Coronary artery (tissue), 2 donors: ENCODE data around the gene TENT4B.
A peak's percentile ranks its signal among the peaks of the same experiment; 100 is the strongest.

Experiments used
- DNase-seq: peaks from one replicate; pipeline ENCODE4 v3.0.0-alpha.2; 2017; ENCODE audit warnings: low spot score
- H3K27ac ChIP-seq, 2 donors: fragments of 200-600 bp; sonication (generic); one replicate each; pipeline ENCODE4 v1.5.1; 2016 to 2019
- H3K4me3 ChIP-seq: fragments of 200-600 bp; sonication (generic); 2 replicates; pipeline ENCODE4 v1.5.1; 2016; ENCODE audit warnings: mild to moderate bottlenecking, moderate library complexity
- TF ChIP-seq, protein P1 (sequence below): fragments of 200-600 bp; sonication (generic); IDR thresholded peaks from one replicate; pipeline ENCODE4 v1.5.1; 2019; ENCODE audit warnings: antibody characterized with exemption

TENT4B gene

DNA sequence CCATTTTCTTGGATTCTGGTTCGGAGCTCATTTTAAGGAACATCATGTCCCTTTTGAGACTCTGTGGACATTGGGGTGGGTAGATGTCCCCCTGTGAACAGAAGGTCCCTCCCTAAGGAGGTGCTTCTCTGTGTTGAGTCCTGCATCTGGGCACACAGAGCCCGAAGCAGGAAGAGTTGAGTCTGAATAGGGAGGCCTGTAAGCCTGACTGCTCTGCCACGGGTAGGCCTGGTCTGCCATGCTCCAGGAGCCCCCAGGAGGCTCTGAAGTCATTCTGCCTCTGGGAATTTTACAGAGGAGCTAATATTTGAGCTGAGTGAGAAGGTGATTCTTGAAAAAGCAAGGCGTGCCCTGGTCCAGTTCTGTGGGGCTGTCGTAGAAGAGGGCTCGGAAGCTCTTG, 50.6 kb downstream of the TENT4B start:
- DNase-seq: no peak
- TF ChIP-seq, protein P1, sequence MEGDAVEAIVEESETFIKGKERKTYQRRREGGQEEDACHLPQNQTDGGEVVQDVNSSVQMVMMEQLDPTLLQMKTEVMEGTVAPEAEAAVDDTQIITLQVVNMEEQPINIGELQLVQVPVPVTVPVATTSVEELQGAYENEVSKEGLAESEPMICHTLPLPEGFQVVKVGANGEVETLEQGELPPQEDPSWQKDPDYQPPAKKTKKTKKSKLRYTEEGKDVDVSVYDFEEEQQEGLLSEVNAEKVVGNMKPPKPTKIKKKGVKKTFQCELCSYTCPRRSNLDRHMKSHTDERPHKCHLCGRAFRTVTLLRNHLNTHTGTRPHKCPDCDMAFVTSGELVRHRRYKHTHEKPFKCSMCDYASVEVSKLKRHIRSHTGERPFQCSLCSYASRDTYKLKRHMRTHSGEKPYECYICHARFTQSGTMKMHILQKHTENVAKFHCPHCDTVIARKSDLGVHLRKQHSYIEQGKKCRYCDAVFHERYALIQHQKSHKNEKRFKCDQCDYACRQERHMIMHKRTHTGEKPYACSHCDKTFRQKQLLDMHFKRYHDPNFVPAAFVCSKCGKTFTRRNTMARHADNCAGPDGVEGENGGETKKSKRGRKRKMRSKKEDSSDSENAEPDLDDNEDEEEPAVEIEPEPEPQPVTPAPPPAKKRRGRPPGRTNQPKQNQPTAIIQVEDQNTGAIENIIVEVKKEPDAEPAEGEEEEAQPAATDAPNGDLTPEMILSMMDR: no peak
- Histone ChIP-seq H3K4me3 (no peak overlapping the region), H3K27ac (peak overlapping the region; percentile 51 to 60)

DNA sequence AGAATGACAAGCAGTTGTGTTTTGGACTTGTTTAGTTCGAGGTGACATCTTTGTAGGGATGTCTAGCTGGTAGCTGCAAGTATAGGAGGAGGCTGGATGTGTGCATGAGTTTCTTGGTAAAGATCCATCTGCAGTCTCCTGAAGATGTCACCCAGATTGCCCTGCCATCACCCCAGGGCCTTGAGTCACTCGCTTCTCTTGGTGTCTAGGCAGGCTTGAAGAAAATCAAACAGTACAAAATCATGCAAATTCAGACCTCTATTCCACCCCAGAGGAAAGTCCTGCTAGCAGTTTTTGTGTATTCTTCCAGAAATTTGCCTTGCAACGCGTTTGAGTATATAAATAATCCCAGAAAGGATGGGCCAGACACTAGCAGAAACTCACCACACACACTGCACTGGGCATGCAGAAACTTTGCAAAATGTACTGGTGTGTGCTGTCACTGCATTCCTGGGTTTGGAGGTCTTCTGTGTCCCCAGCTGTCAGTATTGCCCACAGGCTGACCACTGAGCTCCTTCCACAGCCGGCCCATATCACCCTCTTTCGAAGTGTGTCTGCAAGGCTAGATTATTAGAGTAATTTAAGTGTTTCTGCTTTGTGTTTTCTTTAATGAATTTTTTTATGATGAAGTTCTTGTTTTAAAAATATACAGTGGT, 51.5 kb downstream of the TENT4B start:
- TF ChIP-seq, protein P1: no peak
- Histone ChIP-seq H3K4me3 (no peak overlapping the region), H3K27ac (peak overlapping the region in 1 of 2 donors; percentile 60)
- DNase-seq: no peak

DNA sequence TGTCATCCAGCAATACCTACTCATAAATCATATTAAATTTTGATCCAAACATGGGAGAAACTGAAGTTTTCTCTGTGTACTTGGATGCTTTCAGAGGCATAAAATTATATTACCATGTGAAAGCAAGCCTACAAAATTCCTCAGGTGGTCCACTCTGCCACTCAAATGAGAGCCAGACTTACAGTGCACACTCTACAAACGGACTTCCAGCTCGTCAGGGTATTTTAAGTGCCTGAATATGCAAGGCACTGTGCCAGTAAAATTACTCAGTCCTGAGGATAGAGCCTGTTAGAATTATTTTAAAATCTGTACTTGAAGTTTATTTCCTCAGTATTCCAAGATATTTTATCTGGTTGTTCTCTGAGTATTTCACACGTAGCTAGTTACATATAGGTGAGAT, 54.5 kb downstream of the TENT4B start:
- no peak overlapping the region for H3K4me3 ChIP-seq
- DNase-seq: no peak
- peak overlapping the region in 1 of 2 donors; percentile 15 for H3K27ac ChIP-seq
- TF ChIP-seq, protein P1: no peak

DNA sequence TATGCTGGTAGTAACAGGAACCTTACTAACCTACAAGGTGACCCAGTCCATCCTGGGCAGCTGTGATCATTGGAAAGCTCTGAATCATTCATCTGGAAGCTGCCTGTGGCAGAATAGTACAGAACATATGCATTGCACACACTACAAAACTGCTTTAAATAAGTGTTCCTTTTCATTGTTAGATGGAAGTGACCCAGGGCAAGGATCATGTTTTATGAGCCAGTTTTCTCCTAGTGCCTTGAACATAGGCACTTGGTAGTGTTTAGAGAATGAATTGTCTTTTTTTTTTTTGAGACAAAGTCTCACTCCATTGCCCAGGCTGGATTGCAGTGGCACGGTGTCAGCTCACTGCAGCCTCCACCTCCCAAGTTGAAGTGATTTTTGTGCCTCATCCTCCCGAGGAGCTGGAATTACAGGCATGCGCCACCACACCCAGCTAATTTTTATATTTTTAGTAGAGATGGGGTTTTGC, 55.4 kb downstream of the TENT4B start:
- H3K4me3 ChIP-seq: no peak overlapping the region
- no peak overlapping the region for H3K27ac ChIP-seq
- TF ChIP-seq, protein P1: no peak
- DNase-seq: no peak

DNA sequence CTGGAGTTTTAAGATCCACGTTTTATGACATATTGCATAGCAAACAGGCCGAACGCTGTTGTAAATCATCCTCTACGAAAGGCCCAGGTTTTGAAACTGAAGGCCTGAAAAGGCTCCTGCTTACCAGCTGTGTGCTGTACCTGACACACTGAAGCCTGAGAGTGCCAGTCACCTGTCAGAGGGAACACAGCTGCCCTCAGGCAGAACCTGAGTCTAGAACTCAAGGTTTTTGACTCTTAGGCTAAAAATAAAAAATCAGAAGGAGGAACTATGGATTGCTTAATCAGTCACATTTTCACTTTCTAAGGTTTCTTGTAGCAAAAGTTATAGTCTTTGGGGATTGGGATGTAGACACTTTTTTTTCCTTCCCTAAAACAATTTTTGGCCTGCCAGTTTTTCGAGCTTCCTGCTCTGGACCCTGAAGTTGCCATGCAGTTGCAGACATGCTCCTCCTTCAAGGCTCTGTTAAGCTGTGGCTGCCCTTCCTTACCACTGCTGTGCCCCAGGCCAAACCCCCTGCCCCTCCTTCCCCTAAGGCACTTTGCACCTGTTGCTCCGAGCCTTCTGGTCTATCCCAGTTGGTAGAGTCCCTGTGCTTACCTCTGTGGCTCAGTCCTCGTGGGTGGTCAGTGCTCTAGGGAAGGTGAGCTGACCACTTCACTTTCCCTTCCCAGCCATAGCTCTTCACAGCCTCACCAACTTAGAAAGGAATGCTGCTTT, 56.6 kb downstream of the TENT4B start:
- Histone ChIP-seq H3K27ac (peak overlapping the region; percentile 19 to 47), H3K4me3 (no peak overlapping the region)
- TF ChIP-seq, protein P1: no peak
- DNase-seq: no peak

DNA sequence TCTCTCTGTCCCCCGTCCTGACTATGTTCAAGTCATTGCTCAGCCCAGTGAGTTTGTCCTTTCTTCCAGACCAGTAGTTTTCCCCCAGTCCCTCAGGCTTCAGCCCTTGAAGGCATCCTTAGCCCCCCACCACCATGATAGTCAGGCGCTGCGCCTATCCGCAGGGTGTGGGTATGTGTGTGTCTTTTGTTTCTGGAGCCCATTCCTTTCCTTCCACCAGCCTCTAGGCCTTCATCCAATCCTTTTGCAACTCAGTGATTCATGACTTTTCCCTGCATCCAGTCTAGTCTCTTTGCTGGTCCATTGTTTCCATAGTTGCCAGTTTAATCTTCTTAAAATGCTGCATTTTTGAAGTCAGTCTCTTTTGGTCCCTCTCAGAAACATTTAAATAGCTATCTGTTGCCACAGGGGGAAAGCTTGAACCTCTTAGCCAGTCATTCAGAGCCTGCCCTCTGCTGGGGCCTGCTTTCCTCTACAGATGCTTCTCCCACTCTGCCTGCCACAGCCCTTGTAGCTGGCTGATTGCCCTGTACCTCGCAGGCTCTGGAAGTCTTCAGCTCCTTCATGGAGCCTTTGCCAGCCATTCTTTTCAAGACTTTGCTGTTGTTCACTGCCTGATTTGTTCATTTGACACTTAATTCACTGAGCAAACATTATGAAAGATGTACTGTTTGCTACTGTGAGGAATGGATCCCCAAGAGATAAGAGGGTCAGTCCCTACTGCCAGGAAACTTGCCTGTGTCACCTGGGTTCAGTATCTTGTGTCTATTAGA, 57.3 kb downstream of the TENT4B start:
- TF ChIP-seq, protein P1: peak; percentile 23
- peak overlapping the region; percentile 19 to 47 for H3K27ac ChIP-seq
- no peak for DNase-seq
- no peak overlapping the region for H3K4me3 ChIP-seq
